Uterus (tissue), 2 donors: ENCODE data around the gene FHOD1.

ENCODE experiments used
- POLR2A ChIP-seq, 2 donors: fragments of 450-650 bp; IDR thresholded peaks; one replicate each; pipeline ENCODE4 v1.6.1; 2016; ENCODE audit warnings: antibody characterized with exemption in 2 of 2, mild to moderate bottlenecking in 1 of 2, moderate library complexity in 1 of 2
- TF ChIP-seq, protein P1 (sequence below), 4 experiments: fragments of 200-600 bp in 2 of 4; fragments of 450-650 bp in 2 of 4; sonication (generic) in 2 of 4; IDR thresholded peaks; one replicate each; pipeline ENCODE4 v1.5.1; 2016 to 2019; ENCODE audit warnings: antibody characterized with exemption in 4 of 4, mild to moderate bottlenecking in 2 of 4, moderate library complexity in 1 of 4

DNA sequence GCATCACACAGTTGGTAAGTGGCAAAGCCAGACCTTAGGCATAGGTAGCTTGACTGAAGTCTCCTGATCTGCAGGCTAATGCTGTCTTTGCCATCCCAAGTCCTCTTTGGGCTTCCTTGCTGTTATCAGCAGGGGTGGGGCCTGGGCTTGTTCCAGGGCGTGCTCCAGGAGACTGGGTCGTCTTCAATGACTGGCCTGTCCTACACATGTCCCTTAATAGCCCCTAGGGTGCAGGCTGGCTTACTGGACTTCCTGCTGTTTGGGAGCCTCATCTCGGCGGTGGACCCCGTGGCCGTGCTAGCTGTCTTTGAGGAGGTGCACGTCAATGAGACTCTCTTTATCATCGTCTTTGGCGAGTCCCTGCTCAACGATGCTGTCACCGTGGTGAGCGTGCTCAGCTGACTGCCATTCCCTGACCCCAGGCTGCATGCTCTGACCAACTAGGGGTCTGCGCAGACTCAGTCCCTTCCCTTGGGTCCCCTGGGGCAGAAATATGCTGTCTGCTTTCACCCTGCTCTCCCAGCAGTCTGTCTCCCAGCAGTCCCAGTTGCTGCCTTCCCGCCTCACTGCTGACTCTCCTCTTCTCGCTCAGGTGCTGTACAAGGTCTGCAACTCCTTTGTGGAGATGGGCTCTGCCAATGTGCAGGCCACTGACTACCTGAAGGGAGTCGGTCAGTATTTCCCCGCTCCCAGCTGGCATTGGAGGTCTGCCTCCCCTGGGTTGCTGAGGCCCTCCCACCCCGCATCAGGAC lies 7.7 kb upstream of the FHOD1 start:
- TF ChIP-seq, protein P1, sequence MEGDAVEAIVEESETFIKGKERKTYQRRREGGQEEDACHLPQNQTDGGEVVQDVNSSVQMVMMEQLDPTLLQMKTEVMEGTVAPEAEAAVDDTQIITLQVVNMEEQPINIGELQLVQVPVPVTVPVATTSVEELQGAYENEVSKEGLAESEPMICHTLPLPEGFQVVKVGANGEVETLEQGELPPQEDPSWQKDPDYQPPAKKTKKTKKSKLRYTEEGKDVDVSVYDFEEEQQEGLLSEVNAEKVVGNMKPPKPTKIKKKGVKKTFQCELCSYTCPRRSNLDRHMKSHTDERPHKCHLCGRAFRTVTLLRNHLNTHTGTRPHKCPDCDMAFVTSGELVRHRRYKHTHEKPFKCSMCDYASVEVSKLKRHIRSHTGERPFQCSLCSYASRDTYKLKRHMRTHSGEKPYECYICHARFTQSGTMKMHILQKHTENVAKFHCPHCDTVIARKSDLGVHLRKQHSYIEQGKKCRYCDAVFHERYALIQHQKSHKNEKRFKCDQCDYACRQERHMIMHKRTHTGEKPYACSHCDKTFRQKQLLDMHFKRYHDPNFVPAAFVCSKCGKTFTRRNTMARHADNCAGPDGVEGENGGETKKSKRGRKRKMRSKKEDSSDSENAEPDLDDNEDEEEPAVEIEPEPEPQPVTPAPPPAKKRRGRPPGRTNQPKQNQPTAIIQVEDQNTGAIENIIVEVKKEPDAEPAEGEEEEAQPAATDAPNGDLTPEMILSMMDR (IDR thresholded peaks at IDR 0.05), result no peak
- TF ChIP-seq POLR2A (IDR thresholded peaks at IDR 0.05), result no peak
